GM21737 (cell line): Measurements from ENCODE around the gene HOXC13.

Source experiments
- ATAC-seq: cut with Tn5 transposase; IDR thresholded peaks from one replicate; pipeline ENCODE4 v1.9.1; 2021; ENCODE audit warnings: mild to moderate bottlenecking, moderate library complexity; ENCODE audit not compliant: unreplicated experiment

HOXC13 gene

DNA sequence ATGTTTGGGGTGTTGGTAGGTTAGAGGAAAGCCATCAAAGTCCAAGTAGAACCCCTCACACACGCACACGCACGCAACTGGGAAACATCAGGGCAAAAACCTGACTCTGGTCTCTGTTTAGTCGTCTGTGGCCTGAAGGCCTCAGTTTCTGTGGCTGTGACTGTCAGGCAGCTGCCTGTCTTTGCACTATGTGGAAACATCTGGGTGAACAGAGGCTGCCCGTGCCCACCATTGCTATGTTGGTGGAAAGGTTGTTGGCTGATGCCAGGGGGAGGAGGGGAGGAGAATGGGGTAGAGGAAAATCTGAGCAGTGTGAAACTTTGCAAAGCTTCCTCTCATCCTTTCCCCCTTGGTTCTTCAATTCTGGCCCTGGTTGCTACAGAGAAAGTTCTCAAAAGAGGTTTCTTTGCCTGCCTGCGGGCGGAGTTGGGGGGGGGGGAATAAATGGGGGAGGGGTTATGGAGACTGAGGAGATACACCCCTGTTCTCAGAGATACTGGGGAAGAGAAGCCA, 53.8 kb downstream of the HOXC13 start:
- ATAC-seq, result no peak

DNA sequence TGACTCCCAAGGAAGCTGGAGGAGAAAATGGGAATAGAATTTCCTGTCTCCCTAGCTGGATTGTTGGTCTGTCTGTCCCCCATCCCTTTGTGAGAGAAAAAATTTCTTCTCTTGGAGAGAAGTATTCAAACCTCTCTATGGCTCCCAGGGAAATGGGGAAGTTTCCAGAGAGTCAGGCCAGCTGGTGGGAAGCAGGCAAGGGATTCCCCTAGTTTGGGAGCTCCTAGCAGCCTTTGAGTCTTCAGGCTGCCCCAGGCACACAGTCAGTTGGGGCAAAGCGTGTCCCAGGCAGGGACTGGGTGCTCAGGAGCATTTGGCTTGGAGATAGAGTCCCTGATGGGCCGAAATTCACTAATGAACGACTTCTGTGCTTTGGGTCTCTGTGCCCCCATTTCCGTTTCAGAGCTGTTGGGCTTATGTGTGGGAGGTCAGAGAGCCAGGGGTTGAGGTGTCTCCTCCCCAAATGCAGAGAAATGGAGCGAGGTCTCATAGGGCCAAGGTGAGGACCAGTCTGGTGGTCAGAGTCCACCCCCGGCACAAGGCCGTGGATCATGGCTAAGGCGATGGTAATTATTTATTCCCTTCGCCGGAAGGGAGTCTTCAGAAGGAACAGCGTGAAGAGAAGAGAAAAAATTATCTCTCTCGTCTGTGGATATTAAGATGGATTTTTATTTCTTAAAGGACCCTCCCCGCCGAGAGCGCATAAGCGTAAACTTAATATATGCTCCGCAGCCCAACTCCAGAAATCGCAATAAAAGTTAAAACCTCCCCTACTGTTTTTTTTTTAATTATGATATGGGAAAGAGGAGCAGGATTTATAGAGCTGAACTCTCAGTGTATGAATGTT, 54.8 kb downstream of the HOXC13 start:
- no peak for ATAC-seq

DNA sequence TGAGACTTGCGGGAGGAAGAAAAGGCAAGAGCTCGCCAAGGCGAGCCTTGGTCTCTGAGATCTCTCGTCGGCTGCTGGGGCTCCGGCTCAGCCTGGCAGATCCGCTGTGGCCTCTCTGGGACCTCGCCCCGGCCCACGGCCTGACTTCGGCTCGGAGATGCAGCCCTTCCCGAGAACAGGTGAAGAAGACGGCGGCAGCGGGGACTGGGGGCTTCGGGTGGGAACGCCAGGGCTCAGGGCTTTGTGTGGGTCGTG, 55.3 kb downstream of the HOXC13 start:
- no peak for ATAC-seq

DNA sequence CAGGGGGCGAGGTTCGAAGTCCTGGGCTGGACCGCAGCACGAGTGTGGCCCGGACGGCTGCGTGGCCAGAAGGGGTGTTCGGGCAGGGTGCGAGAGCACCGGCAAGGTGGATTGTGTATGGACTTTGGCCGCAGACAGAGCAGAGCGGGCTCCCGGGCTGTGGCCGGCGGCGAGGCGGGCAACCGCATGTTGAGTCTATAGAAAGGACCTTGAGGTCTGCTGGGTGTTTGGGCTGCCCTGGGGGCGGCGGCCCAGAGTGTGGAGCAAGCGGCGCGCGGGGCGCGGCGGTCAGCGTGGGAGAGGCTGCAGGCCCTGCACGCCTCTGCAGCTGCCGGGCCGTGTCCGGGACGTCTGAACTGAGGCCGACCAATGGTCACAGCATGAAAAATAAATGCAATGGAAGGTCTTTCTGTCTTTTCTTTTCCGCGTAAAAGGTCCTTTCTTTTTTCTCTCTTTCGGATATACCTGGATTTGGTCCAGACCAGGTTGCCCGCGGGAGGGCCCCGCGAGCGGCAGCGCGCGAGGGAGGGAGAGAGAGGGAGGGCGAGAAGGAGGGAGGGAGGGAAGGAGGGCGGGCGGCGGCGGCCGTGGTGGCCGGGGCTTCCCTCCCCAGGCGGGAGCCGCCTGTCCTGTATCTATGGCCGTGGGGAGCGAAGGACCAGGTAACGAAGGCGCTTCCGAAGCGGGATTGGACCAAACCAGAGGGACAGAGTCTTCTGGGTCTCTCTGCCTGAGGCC, 55.8 kb downstream of the HOXC13 start:
- no peak for ATAC-seq

DNA sequence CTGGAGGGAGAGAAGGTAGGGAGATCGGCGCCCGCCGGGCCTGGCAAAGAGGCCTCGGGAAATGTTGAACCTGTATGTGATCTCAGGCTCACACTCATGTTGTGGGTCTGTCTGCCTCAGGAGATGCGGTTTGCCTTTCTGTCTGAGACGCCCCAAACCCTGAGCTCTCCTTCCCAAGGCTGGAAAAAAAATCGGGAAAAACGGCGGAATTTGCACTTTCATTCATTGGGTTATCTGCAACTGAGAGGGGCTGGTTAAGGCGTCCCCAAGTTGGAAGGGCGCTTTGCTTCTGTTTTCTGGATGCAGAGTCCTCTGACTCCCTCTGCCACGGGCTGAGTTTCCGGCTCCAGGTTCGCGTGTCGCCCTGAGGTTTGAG, 56.4 kb downstream of the HOXC13 start:
- no peak for ATAC-seq

DNA sequence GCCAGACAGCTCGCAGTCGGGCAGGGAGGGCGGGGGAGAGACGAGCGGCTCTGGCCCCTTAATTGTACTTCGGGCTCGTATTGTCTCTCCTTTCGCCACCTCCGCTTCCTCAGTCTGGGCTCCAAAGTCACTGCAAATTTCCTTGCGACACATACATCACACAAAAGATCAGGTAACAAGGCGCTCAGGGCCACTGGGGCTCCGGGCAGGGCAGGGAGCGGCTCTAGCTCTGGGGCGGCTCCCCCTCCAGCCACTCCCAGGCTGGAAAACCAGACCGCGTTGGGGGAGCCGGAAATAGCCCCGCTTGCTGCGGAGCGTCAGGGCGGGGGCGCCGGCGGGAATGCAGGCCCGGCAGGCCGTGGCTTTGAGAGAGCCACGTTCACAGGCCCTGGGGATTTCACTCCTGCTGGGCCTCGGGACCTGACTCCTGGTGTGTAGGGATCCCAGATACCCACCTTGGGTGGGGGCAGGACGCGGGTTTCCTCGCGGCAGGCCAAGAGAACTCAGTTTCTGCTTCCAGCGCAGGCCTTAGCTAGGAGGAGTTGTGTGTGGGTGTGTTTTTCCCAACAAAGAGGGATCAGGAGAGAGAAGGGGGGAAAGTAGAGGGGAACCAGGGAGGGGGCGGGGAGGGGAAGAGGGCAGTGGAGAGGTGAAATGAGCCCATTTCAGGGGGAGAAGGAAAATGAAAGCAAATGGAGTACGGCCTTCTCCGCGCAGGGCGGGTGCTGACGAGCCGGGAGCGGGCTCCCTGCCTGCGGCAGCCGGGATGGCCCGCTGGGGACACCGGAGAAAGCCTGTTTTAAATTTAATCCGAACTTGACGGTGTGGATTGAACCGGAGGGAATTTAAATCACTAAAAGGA, 57.0 kb downstream of the HOXC13 start:
- ATAC-seq, result no peak
